H1 (cell line): ENCODE data around the gene ASTL. TPM values are rescaled to one million over a fixed set of nuclear protein-coding genes. Genes with fewer than 3 reads are reported as not detected.
"Not testable (repeated sequence)": the region's sequence is repeated elsewhere in the genome, so short reads cannot be mapped to it uniquely, and the experiment has no call there.

Experiments
- CTCF ChIA-PET: fragments of 300-600 bp; sonication (Branson Sonifier 250); formaldehyde crosslinking; loops from one replicate; lab custom pipeline; 2021; ENCODE audit not compliant: partially characterized antibody; lab: Charles Lee
- POLR2A ChIA-PET: fragments of 300-600 bp; sonication (Branson Sonifier 250); formaldehyde crosslinking; loops from one replicate; lab custom pipeline; 2021; ENCODE audit warnings: inconsistent platforms; ENCODE audit not compliant: partially characterized antibody; lab: Charles Lee
- DNase-seq, 2 experiments: peaks; one replicate each; pipeline versions ENCODE4 v3.0.0 to v3.0.0-alpha.2; 2010 to 2022; ENCODE audit warnings: low spot score in 2 of 2, low read depth in 1 of 2, mixed read lengths in 1 of 2
- FAIRE-seq: peaks from 2 replicates; lab custom pipeline; 2011; peaks lifted over from hg19 to GRCh38; lab: Jason Lieb, UNC
- H2AFZ ChIP-seq: 2 replicates; pipeline ENCODE4 v1.8.1; 2012; ENCODE audit warnings: low read length, inconsistent platforms
- H2AK5ac ChIP-seq: 2 replicates; pipeline ENCODE4 v1.6.1; 2013; ENCODE audit warnings: low read depth, low read length
- H2BK120ac ChIP-seq: replicated peaks from 2 replicates; pipeline ENCODE3; 2013; ENCODE audit warnings: low read depth, low read length, inconsistent platforms
- H2BK12ac ChIP-seq: 2 replicates; pipeline ENCODE4 v1.6.1; 2013; ENCODE audit warnings: low read depth, low read length
- H2BK15ac ChIP-seq: 2 replicates; pipeline ENCODE4 v1.6.1; 2013; ENCODE audit warnings: low read length
- H2BK20ac ChIP-seq: 2 replicates; pipeline ENCODE4 v1.6.1; 2013; ENCODE audit warnings: low read length
- H2BK5ac ChIP-seq: 2 replicates; pipeline ENCODE4 v1.6.1; 2013; ENCODE audit warnings: low read depth, low read length
- H3K14ac ChIP-seq: 2 replicates; pipeline ENCODE4 v1.6.1; 2013; ENCODE audit warnings: inconsistent platforms; ENCODE audit not compliant: insufficient read length
- H3K18ac ChIP-seq: 2 replicates; pipeline ENCODE4 v1.6.1; 2013; ENCODE audit warnings: low read length; ENCODE audit errors: extremely low read depth
- H3K23ac ChIP-seq: 2 replicates; pipeline ENCODE4 v1.6.1; 2013; ENCODE audit warnings: inconsistent platforms; ENCODE audit not compliant: insufficient read length
- H3K23me2 ChIP-seq: 2 replicates; pipeline ENCODE4 v1.6.1; 2013; ENCODE audit warnings: low read depth, low read length
- H3K27ac ChIP-seq: 2 replicates; pipeline ENCODE4 v1.6.1; 2011; ENCODE audit warnings: low read depth, low read length, inconsistent platforms
- H3K27me3 ChIP-seq, 4 experiments: replicated peaks in 1 of 4; 1 replicate in 1 of 4; 2 replicates in 3 of 4; pipeline versions ENCODE4 v1.6.1 to v1.8.1; 2011 to 2013; ENCODE audit warnings: low read length in 3 of 4, mild to moderate bottlenecking in 3 of 4, inconsistent platforms in 2 of 4, mixed read lengths in 2 of 4, moderate library complexity in 1 of 4; ENCODE audit not compliant: control insufficient read depth in 3 of 4, insufficient read depth in 3 of 4; ENCODE audit errors: extremely low read depth in 1 of 4
- H3K36me3 ChIP-seq, 4 experiments: 2 replicates each; pipeline versions ENCODE4 v1.6.1 to v1.8.1; 2011 to 2013; ENCODE audit warnings: mild to moderate bottlenecking in 4 of 4, low read length in 3 of 4, moderate library complexity in 2 of 4, control low read depth in 1 of 4, inconsistent platforms in 1 of 4; ENCODE audit not compliant: insufficient read depth in 4 of 4, control insufficient read depth in 2 of 4
- H3K4ac ChIP-seq: replicated peaks from 2 replicates; pipeline ENCODE3; 2013; ENCODE audit warnings: low read length, low read depth, mixed read lengths, inconsistent platforms; ENCODE audit not compliant: insufficient read length
- H3K4me1 ChIP-seq, 4 experiments: replicated peaks in 1 of 4; 1 replicate in 1 of 4; 2 replicates in 3 of 4; pipeline versions ENCODE4 v1.6.1 to v1.8.1; 2011 to 2013; ENCODE audit warnings: low read length in 3 of 4, inconsistent platforms in 2 of 4, mixed read lengths in 1 of 4; ENCODE audit not compliant: insufficient read depth in 4 of 4, control insufficient read depth in 3 of 4
- H3K4me2 ChIP-seq, 2 experiments: 2 replicates each; pipeline versions ENCODE4 v1.6.1 to v1.8.1; 2011 to 2013; ENCODE audit warnings: low read depth in 2 of 2, low read length in 2 of 2, control low read depth in 1 of 2, inconsistent platforms in 1 of 2, mild to moderate bottlenecking in 1 of 2; ENCODE audit not compliant: insufficient read depth in 1 of 2
- H3K4me3 ChIP-seq, 4 experiments: fragments of 200-600, 300-600 bp in 1 of 4; sonication (generic), shearing (Covaris generic), sonication (Bioruptor Twin) in 1 of 4; 2 replicates each; pipeline versions ENCODE4 v1.5.1 to v1.8.1; 2011 to 2016; ENCODE audit warnings: low read length in 4 of 4, low read depth in 3 of 4, control low read depth in 2 of 4, inconsistent platforms in 2 of 4, mild to moderate bottlenecking in 2 of 4, mixed read lengths in 1 of 4, moderate library complexity in 1 of 4; ENCODE audit not compliant: insufficient read depth in 2 of 4; ENCODE audit errors: extremely low read depth in 1 of 4
- H3K56ac ChIP-seq: replicated peaks from 2 replicates; pipeline ENCODE3; 2013; ENCODE audit warnings: low read depth, mild to moderate bottlenecking, mixed read lengths, low read length, inconsistent platforms; ENCODE audit not compliant: insufficient read length
- H3K79me1 ChIP-seq: 2 replicates; pipeline ENCODE4 v1.6.1; 2013; ENCODE audit warnings: low read depth, low read length, control low read depth
- H3K79me2 ChIP-seq, 2 experiments: 2 replicates each; pipeline versions ENCODE4 v1.6.1 to v1.8.1; 2012 to 2013; ENCODE audit warnings: low read length in 2 of 2, mild to moderate bottlenecking in 2 of 2, inconsistent platforms in 1 of 2; ENCODE audit not compliant: insufficient read depth in 2 of 2, control insufficient read depth in 1 of 2
- H3K9ac ChIP-seq, 4 experiments: replicated peaks in 1 of 4; 1 replicate in 1 of 4; 2 replicates in 3 of 4; pipeline versions ENCODE4 v1.6.1 to v1.8.1; 2011 to 2013; ENCODE audit warnings: low read depth in 3 of 4, low read length in 3 of 4, control low read depth in 2 of 4, mild to moderate bottlenecking in 2 of 4, moderate library complexity in 2 of 4, inconsistent platforms in 1 of 4; ENCODE audit errors: extremely low read depth in 1 of 4
- H3K9me3 ChIP-seq, 2 experiments: 2 replicates each; pipeline versions ENCODE4 v1.6.1 to v1.8.1; 2012 to 2013; ENCODE audit warnings: mild to moderate bottlenecking in 2 of 2, moderate library complexity in 2 of 2, control low read depth in 1 of 2, inconsistent platforms in 1 of 2, low read depth in 1 of 2, low read length in 1 of 2, mixed read lengths in 1 of 2; ENCODE audit not compliant: insufficient read depth in 2 of 2
- H4K20me1 ChIP-seq, 2 experiments: replicated peaks in 1 of 2; 2 replicates each; pipeline versions ENCODE3 to v1.8.1; 2011 to 2013; ENCODE audit warnings: inconsistent platforms in 2 of 2, low read length in 2 of 2, mild to moderate bottlenecking in 1 of 2; ENCODE audit not compliant: insufficient read depth in 2 of 2, control insufficient read depth in 1 of 2
- H4K5ac ChIP-seq: 2 replicates; pipeline ENCODE4 v1.6.1; 2013; ENCODE audit warnings: low read length, low read depth, mixed read lengths, inconsistent platforms; ENCODE audit not compliant: insufficient read length
- H4K8ac ChIP-seq: 2 replicates; pipeline ENCODE4 v1.8.0; 2013; ENCODE audit warnings: mild to moderate bottlenecking, moderate library complexity, low read length, inconsistent platforms; ENCODE audit not compliant: insufficient read depth; ENCODE audit errors: extremely low read depth
- H4K91ac ChIP-seq: replicated peaks from 2 replicates; pipeline ENCODE3; 2013; ENCODE audit warnings: low read length, mixed read lengths, inconsistent platforms; ENCODE audit not compliant: insufficient read length
- HDAC2 ChIP-seq, 2 experiments: fragments of 300-600 bp in 1 of 2; sonication (generic) in 1 of 2; IDR thresholded peaks; 2 replicates each; pipeline ENCODE4 v1.6.1; 2011 to 2012; ENCODE audit warnings: low read depth in 2 of 2, low read length in 2 of 2, mild to moderate bottlenecking in 2 of 2, moderate library complexity in 2 of 2, borderline replicate concordance in 1 of 2, inconsistent platforms in 1 of 2
- KDM1A ChIP-seq: fragments of 200-600, 300-600 bp; sonication (generic); IDR thresholded peaks from 2 replicates; pipeline ENCODE4 v1.7.1; 2016; ENCODE audit warnings: mild to moderate bottlenecking, low read length, borderline replicate concordance
- KDM4A ChIP-seq: IDR thresholded peaks from one replicate; pipeline ENCODE4 v1.7.1; 2012; ENCODE audit warnings: low read depth, mild to moderate bottlenecking, moderate library complexity, low read length, inconsistent platforms; ENCODE audit not compliant: severe bottlenecking
- RFX5 ChIP-seq: IDR thresholded peaks from 2 replicates; pipeline ENCODE4 v1.6.1; 2011; ENCODE audit warnings: low read depth, low read length, improper control_type of control experiment, borderline replicate concordance
- YY1 ChIP-seq: IDR thresholded peaks from 2 replicates; pipeline ENCODE4 v1.6.1; 2011; ENCODE audit warnings: low read depth, mild to moderate bottlenecking, low read length
- WGBS, 2 experiments: shearing (Covaris generic) in 1 of 2; methylation state at CpG; one replicate each; pipeline versions ENCODE4 v1.1.6 to v1.1.7; 2013 to 2015; ENCODE audit warnings: low lambda C conversion rate in 2 of 2, mixed read lengths in 2 of 2, inconsistent platforms in 1 of 2, low coverage in 1 of 2, missing lambda C conversion rate in 1 of 2; ENCODE audit not compliant: insufficient replicate concordance in 2 of 2, insufficient coverage in 1 of 2, insufficient read length in 1 of 2; ENCODE audit errors: extremely low coverage in 1 of 2, missing lambda C conversion rate in 1 of 2; 5-methylcytosine and 5-hydroxymethylcytosine counted together
- polyA plus RNA-seq, 7 experiments: library from polyadenylated mRNA; depleted of rRNA in 3 of 7; stranded (reverse) in 5 of 7; unstranded in 2 of 7; fragments of >200 nt in 5 of 7; fragments of 200-250 nt in 2 of 7; gene quantifications; 1 replicate in 5 of 7; 2 replicates in 1 of 7; 4 replicates in 1 of 7; pipeline versions ENCODE4 v1.2.1 to v1.2.3, GENCODE V29; 2011 to 2013; ENCODE audit warnings: missing spikeins in 2 of 7, mixed read lengths in 2 of 7
- total RNA-seq: library from RNA; stranded (reverse); fragmentation: NEBNext Ultra II Directional; extraction: Animal tissue kit (Norgen Biotek cat#: 25700); gene quantifications from 2 replicates; pipeline ENCODE4 v1.2.1, GENCODE V29; 2021

The ASTL gene
- total and polyA plus RNA-seq, 2 of the 8 experiments (the other 6 are each of a cell fraction or from before 2014, with no cell fraction given) = 0.60 to 1.4 TPM

DNA sequence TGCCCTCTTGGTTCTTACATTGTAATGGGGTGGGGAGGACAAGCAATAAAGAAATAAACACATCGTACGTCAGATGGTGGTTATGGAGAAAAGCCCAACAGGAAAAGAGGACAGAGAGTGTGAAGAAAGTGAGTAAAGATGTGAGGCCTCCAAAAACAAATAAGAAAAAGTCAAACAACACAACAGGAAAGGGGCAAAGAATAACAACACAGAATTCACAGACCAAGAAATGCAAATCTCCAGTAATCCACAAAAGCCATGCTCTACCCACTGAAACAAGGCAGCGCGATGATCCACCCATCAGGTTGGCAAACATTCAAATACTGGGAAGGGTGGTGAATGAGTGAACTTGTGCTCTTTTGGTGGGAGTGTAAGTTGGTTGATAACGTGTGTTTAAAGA, 23.6 kb upstream of the ASTL start (continued):
- TF ChIP-seq KDM1A (no peak), HDAC2 (IDR thresholded peaks at IDR 0.05; ENCODE audit: borderline replicate concordance in 1 of 2, low read depth in 2 of 2, low read length in 2 of 2) (no peak), RFX5 (no peak), YY1 (no peak), KDM4A (no peak)

DNA sequence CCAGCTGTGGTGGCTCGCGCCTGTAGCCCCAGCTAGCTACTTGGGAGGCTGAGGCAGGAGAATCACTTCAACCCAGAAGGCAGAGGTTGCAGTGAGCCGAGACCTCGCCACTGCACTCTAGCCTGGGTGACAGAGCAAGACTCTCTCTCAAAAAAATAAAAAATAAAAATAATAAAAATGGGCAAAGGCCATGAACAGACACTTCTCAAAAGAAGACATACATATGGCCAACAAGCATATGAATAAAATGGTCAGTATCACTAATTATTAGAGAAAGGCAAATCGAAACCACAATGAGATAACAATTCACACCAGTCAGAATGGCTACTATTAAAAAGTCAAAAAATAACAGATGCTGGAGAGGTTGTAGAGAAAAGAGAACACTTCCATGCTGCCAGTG, 22.1 kb upstream of the ASTL start:
- H3K4me3 ChIP-seq, DNase-seq, FAIRE-seq, H2BK120ac ChIP-seq, H3K9ac ChIP-seq, H4K5ac ChIP-seq, H4K91ac ChIP-seq, H2BK12ac ChIP-seq, H3K23me2 ChIP-seq, H3K23ac ChIP-seq, H3K79me2 ChIP-seq, H4K8ac ChIP-seq, H3K27me3 ChIP-seq, H2BK15ac ChIP-seq, H3K79me1 ChIP-seq, H4K20me1 ChIP-seq, H2AFZ ChIP-seq, H3K9me3 ChIP-seq, H2AK5ac ChIP-seq, H2BK5ac ChIP-seq, H3K14ac ChIP-seq, POLR2A ChIA-PET, H3K56ac ChIP-seq, H3K36me3 ChIP-seq, H3K4me1 ChIP-seq, H3K4me2 ChIP-seq, H3K18ac ChIP-seq, H2BK20ac ChIP-seq, H3K4ac ChIP-seq, H3K27ac ChIP-seq: not testable (repeated sequence)
- WGBS, 2 experiments = 93% methylated on average over 5 of the region's 5 CpGs; no CpG with 5 or more reads in 1 of the 2 experiments
- CTCF ChIA-PET = interaction anchor here (0.7 to 3.1 kb wide), 5 partner anchors 14 to 155 kb away, joined by 3 to 15 read pairs (median 9); partner anchors contain the start of gene ASTL
